Stimulated activated naive B cell treated with anti-CD40 and anti-IgM and Interleukin-4, amounts not matched to agents 10 μg/mL and 1 μg/mL and 100 μg/mL, for 72 hours (primary cell): ENCODE data around the gene MGLL.

Source experiments
- ATAC-seq, 2 donors: fragments of 150-1000 bp; cut with Tn5 transposase; replicated peaks; 2 replicates each; pipeline ENCODE4 v1.10.0; 2021; ENCODE audit warnings: moderate library complexity in 1 of 2
- DNase-seq: peaks from one replicate; pipeline ENCODE4 v3.0.0; 2021
- H3K27ac Mint-ChIP-seq: one replicate; pipeline ENCODE4 v1.8.0; 2022; ENCODE audit warnings: mild to moderate bottlenecking, mixed read lengths
- H3K27me3 Mint-ChIP-seq, 2 donors: one replicate each; pipeline ENCODE4 v1.8.0; 2022; ENCODE audit warnings: mixed read lengths in 2 of 2
- H3K36me3 Mint-ChIP-seq, 2 donors: one replicate each; pipeline ENCODE4 v1.8.0; 2022; ENCODE audit warnings: mixed read lengths in 2 of 2, mild to moderate bottlenecking in 1 of 2
- H3K4me1 Mint-ChIP-seq, 2 donors: one replicate each; pipeline ENCODE4 v1.8.0; 2022; ENCODE audit warnings: mixed read lengths in 2 of 2, mild to moderate bottlenecking in 1 of 2
- H3K4me3 Mint-ChIP-seq, 2 donors: one replicate each; pipeline ENCODE4 v1.8.0; 2022; ENCODE audit warnings: mild to moderate bottlenecking in 2 of 2, mixed read lengths in 2 of 2, moderate library complexity in 1 of 2
- H3K9me3 Mint-ChIP-seq, 2 donors: one replicate each; pipeline ENCODE4 v1.8.0; 2022; ENCODE audit warnings: mixed read lengths in 2 of 2, mild to moderate bottlenecking in 1 of 2

The MGLL gene

GRCh38 chr3:127743351-127744252 is 78.7 kb downstream of the MGLL start:
- peaks cover 15 to 33% of the 10 kb centered on the region in 2 donors for H3K4me1 Mint-ChIP-seq
- H3K27me3 Mint-ChIP-seq, result peaks cover 0 to 8% of the 10 kb centered on the region in 2 donors
- no peak for ATAC-seq
- no peaks in the 10 kb centered on the region for H3K9me3 Mint-ChIP-seq
- H3K36me3 Mint-ChIP-seq, result peaks cover 24 to 40% of the 10 kb centered on the region in 2 donors
- no peak for DNase-seq
- H3K4me3 Mint-ChIP-seq, result no peak overlapping the region
- H3K27ac Mint-ChIP-seq, result no peak overlapping the region

- Mint-ChIP-seq H3K9me3 (no peaks in the 10 kb centered on the region), H3K27me3 (peaks cover 0 to 8% of the 10 kb centered on the region in 2 donors), H3K27ac (no peak overlapping the region), H3K4me3 (no peak overlapping the region), H3K4me1 (peaks cover 13 to 28% of the 10 kb centered on the region in 2 donors), H3K36me3 (peaks cover 19 to 34% of the 10 kb centered on the region in 2 donors)
- ATAC-seq (no peak), DNase-seq (no peak)
These were observed 79.7 kb downstream of the MGLL start for GRCh38 chr3:127742580-127742979.

GRCh38 chr3:127741690-127742089 is 80.6 kb downstream of the MGLL start:
- no peak for ATAC-seq
- H3K4me3 Mint-ChIP-seq, result no peak overlapping the region
- H3K9me3 Mint-ChIP-seq, result no peaks in the 10 kb centered on the region
- peaks cover 0 to 8% of the 10 kb centered on the region in 2 donors for H3K27me3 Mint-ChIP-seq
- H3K27ac Mint-ChIP-seq, result no peak overlapping the region
- peaks cover 14 to 27% of the 10 kb centered on the region in 2 donors for H3K36me3 Mint-ChIP-seq
- no peak for DNase-seq
- H3K4me1 Mint-ChIP-seq, result peaks cover 10 to 26% of the 10 kb centered on the region in 2 donors

- Mint-ChIP-seq H3K27me3 (peaks cover 0 to 8% of the 10 kb centered on the region in 2 donors), H3K4me1 (peaks cover 9 to 26% of the 10 kb centered on the region in 2 donors), H3K36me3 (peaks cover 14 to 23% of the 10 kb centered on the region in 2 donors), H3K4me3 (no peak overlapping the region), H3K9me3 (no peaks in the 10 kb centered on the region), H3K27ac (no peak overlapping the region)
- ATAC-seq, result no peak
- DNase-seq, result no peak
These were observed 81.1 kb downstream of the MGLL start for GRCh38 chr3:127741246-127741645.

GRCh38 chr3:127740136-127740915 is 82.0 kb downstream of the MGLL start:
- ATAC-seq, result no peak
- peaks cover 11 to 20% of the 10 kb centered on the region in 2 donors for H3K36me3 Mint-ChIP-seq
- no peaks in the 10 kb centered on the region for H3K9me3 Mint-ChIP-seq
- H3K4me1 Mint-ChIP-seq, result peaks cover 17 to 33% of the 10 kb centered on the region in 2 donors
- peak overlapping the region; percentile 81 for H3K27ac Mint-ChIP-seq
- no peak overlapping the region for H3K4me3 Mint-ChIP-seq
- H3K27me3 Mint-ChIP-seq, result peaks cover 0 to 8% of the 10 kb centered on the region in 2 donors
- DNase-seq, result no peak

- Mint-ChIP-seq H3K36me3 (peaks cover 11 to 21% of the 10 kb centered on the region in 2 donors), H3K9me3 (no peaks in the 10 kb centered on the region), H3K4me1 (peaks cover 24 to 41% of the 10 kb centered on the region in 2 donors), H3K27ac (peak overlapping the region; percentile 81), H3K4me3 (no peak overlapping the region), H3K27me3 (peaks cover 0 to 8% of the 10 kb centered on the region in 2 donors)
- DNase-seq (no peak), ATAC-seq (no peak)
These were observed 82.8 kb downstream of the MGLL start for GRCh38 chr3:127739347-127740135.

GRCh38 chr3:127738192-127738840 is 84.0 kb downstream of the MGLL start:
- no peaks in the 10 kb centered on the region for H3K27me3 Mint-ChIP-seq
- DNase-seq (no peak), ATAC-seq (no peak)
- peaks cover 28 to 52% of the 10 kb centered on the region in 2 donors for H3K4me1 Mint-ChIP-seq
- peaks cover 19 to 21% of the 10 kb centered on the region in 2 donors for H3K36me3 Mint-ChIP-seq
- H3K9me3 Mint-ChIP-seq, result no peaks in the 10 kb centered on the region
- H3K4me3 Mint-ChIP-seq, result no peak overlapping the region
- no peak overlapping the region for H3K27ac Mint-ChIP-seq

- no peak for DNase-seq
- H3K27ac Mint-ChIP-seq, result peak overlapping the region; percentile 20
These were observed 85.3 kb downstream of the MGLL start for GRCh38 chr3:127736801-127737539.

GRCh38 chr3:127735767-127736693 is 86.3 kb downstream of the MGLL start:
- H3K27me3 Mint-ChIP-seq, result no peaks in the 10 kb centered on the region
- H3K9me3 Mint-ChIP-seq, result no peaks in the 10 kb centered on the region
- peak overlapping the region; percentile 52 for H3K27ac Mint-ChIP-seq
- DNase-seq (peak; percentile 59), ATAC-seq (peak; percentile 94)
- peaks cover 24 to 36% of the 10 kb centered on the region in 2 donors for H3K36me3 Mint-ChIP-seq
- H3K4me1 Mint-ChIP-seq, result peaks cover 33 to 70% of the 10 kb centered on the region in 2 donors
- peak overlapping the region; percentile 60 to 64 for H3K4me3 Mint-ChIP-seq

More at GRCh38 chr3:127736801-127737539, 85.3 kb downstream of the MGLL start:
- ATAC-seq, result no peak
- H3K9me3 Mint-ChIP-seq, result no peaks in the 10 kb centered on the region
- peaks cover 31 to 64% of the 10 kb centered on the region in 2 donors for H3K4me1 Mint-ChIP-seq
- H3K4me3 Mint-ChIP-seq, result no peak overlapping the region
- H3K27me3 Mint-ChIP-seq, result no peaks in the 10 kb centered on the region
- H3K36me3 Mint-ChIP-seq, result peaks cover 24 to 29% of the 10 kb centered on the region in 2 donors

- Mint-ChIP-seq H3K27ac (peak overlapping the region; percentile 81), H3K4me3 (peak overlapping the region; percentile 35 to 44), H3K9me3 (no peaks in the 10 kb centered on the region), H3K4me1 (peaks cover 42 to 72% of the 10 kb centered on the region in 2 donors), H3K36me3 (peaks cover 24 to 40% of the 10 kb centered on the region in 2 donors), H3K27me3 (no peaks in the 10 kb centered on the region)
- DNase-seq (no peak), ATAC-seq (no peak)
These were observed 87.4 kb downstream of the MGLL start for GRCh38 chr3:127734754-127735473.

- H3K9me3 Mint-ChIP-seq, result no peaks in the 10 kb centered on the region
- ATAC-seq, result no peak
- peak overlapping the region; percentile 81 for H3K27ac Mint-ChIP-seq
- H3K27me3 Mint-ChIP-seq, result no peaks in the 10 kb centered on the region
- DNase-seq, result no peak
- H3K36me3 Mint-ChIP-seq, result peaks cover 24 to 42% of the 10 kb centered on the region in 2 donors
- peaks cover 47 to 78% of the 10 kb centered on the region in 2 donors for H3K4me1 Mint-ChIP-seq
- peak overlapping the region in 1 of 2 donors; percentile 15 for H3K4me3 Mint-ChIP-seq
These were observed 88.1 kb downstream of the MGLL start for GRCh38 chr3:127734181-127734720.
